HG02852 (cell line): ENCODE measurements around the gene MCC.

ENCODE experiments used
- ATAC-seq: cut with Tn5 transposase; IDR thresholded peaks from one replicate; pipeline ENCODE4 v1.9.1; 2021; ENCODE audit warnings: mild to moderate bottlenecking, moderate library complexity; ENCODE audit not compliant: unreplicated experiment

MCC gene

DNA sequence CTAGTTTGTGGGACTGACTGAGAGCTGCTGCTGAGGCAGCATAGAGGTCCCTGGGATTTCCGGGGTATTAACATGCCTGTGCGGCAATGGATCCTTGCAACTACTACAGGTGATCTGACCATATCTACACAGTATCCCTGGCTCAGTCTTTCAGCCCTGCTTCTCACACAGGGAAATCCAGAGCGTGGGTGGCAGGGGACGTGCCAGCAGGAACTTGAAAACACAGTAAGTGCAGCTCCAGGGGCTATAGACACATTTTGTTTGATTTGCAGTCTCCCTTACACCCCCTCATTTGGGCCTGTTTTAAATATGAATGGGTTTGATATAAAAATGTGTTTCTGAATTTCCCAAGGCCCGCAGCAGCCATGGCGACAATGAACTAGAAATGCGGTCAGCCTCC is 302.2 kb downstream of the MCC start:
- ATAC-seq = no peak

GRCh38 chr5:113183694-113184093 is 304.6 kb downstream of the MCC start:
- ATAC-seq = no peak

GRCh38 chr5:113182658-113183344 is 305.5 kb downstream of the MCC start:
- no peak for ATAC-seq

GRCh38 chr5:113181853-113182490 is 306.3 kb downstream of the MCC start:
- no peak for ATAC-seq

DNA sequence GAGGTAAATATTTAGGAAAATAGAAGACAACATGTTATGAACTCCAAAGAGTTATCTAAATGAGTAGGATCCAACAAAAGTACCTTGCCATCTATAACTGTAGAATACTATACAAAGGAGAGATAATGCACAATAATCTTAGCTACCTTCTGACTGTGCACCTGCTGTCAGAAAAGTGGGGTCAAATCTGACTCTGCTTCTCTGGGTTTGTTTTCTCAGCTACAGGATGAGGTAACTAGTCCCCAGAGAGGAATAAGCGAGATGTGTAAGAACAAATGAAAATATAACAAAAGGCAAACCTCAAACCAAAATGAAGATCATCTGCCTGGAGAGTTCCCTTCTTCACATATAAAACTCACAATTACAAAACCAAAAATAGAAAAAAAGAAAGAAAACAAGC is 306.8 kb downstream of the MCC start:
- no peak for ATAC-seq

GRCh38 chr5:113179156-113179555 is 309.1 kb downstream of the MCC start:
- no peak for ATAC-seq

DNA sequence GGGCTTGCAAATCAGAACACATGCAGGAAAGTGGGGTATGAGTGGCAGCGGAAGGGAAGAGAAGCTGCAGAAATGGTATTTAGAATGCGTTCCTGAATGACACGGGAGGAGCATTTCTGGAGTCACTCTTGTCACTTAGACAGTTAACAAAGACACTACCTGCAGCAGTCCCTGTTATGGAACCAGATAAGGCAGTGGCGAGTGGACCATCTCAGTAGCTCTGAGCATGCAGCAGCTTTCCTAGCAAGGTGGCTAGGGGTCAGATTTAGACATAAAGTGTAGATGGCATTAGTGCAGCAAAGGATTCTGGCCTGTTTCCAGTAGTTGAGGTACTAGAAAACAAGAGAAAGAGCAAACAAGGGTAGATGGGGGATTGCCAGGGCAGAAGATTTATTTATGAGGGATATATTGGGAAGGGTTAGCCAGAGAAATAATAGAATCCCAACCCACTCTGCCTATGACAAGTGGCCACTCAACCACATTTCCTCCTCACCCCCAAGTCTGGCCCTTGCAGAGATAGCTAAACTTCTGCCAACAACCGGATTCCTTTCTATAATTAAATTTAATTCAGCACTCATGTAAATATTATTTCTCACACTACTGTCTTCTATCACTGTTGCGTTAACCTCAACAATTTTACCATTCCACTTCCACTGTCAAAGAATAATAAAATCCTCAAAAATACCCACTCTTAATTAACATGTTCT is 310.0 kb downstream of the MCC start:
- ATAC-seq = no peak

- ATAC-seq = no peak
These were observed 311.0 kb downstream of the MCC start for GRCh38 chr5:113177225-113177624.

DNA sequence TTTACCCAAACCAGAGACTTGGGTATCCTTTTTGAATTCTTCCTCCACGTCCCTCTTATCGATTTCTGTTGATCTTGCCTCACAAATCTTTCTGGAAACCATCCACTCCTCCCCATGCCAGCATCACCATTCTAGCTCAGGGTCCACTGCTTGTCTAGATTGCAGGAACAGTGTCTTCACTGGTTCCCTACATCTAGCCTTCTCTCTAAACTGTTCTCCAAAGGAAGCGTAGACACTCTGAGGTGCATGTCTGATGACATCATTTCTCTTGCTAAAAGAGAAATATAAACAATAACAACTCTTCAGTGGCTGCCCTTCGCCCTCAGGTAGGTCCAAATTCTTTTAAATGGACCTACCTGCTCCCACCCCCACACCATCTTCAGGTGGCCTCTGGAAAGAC is 311.5 kb downstream of the MCC start:
- ATAC-seq = no peak

DNA sequence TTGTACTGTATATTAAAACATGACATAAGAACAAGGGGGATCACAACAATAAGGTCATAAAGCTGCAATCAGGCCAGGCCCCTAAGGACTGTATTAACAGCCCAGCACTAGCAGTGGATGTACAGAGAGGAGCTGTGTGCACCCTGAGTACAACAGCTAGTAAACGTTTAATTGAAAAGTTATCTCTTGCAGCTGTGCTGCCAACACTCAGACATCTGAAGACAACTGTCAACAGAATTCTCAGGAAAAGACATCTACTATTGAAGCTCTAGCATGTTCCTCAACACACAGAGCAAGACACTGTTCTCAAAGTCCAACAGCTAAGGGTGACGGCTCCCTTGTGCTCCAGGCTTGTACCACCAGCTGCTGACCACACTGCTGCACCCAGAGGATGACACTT is 312.1 kb downstream of the MCC start:
- ATAC-seq = no peak

GRCh38 chr5:113172231-113172826 is 315.9 kb downstream of the MCC start:
- peak; percentile 68 for ATAC-seq

GRCh38 chr5:113171520-113171919 is 316.7 kb downstream of the MCC start:
- ATAC-seq = no peak

DNA sequence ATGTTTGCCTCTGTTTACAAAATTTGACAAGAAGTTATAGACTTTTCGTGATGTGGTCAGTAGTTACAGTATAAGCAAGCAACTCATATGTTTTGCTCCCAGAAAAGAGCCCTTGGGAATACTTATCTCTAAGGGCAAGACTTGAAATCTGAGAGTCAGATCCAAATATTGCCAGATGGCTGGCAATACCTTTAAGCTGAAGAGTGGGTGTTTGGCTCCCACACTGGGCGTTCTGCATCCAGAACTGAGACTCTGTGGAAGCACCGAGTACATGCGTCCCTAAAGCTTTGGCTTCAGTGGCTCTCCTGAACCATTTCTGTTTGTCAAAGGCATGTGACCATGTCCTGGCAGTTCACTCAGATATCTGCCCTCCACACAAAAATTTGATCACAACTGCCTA is 317.5 kb downstream of the MCC start:
- ATAC-seq = no peak

- ATAC-seq = no peak
These were observed 318.5 kb downstream of the MCC start for GRCh38 chr5:113169720-113170119.

DNA sequence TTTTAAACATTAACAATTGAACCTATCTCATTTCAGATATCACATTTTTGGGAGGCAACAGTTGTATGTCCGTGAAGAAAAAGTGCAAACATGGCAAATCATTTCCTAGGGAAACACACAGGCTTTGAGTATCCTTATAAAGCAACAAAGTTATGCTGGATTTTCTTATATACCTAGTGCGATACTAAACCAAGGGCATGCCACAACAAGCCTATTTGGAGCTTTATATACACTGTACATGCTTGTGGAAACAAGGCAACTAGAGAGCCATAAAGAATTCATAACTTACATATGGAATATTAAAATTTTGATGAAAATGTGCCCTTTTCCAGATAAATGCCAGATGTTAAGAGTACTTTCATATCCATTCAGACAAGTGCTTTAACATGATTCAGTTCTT is 320.3 kb downstream of the MCC start:
- ATAC-seq = no peak

DNA sequence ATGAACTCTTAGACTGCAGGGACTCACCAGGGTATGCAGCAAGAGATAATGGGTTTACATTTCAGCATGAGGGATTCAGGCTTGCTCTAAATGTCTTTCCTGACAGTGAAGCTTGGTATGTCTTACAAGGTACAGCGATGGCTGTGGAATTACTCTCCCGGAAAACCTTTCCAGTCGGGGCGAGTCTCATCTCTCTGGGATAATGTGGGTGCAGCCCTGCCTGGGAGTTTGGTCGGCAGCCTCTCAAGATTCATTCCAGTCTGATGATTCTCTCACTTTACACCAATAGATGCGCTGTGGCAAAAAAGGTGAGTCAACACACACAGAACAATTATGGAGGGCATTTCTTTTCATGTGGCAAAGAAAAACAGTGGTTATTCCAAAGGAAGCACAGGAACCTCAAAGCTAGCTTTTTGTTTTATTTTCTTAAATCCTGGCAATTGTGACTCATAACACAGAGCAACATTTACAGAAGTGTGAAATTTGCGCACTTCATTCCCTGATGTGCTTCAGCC is 321.3 kb downstream of the MCC start:
- no peak for ATAC-seq

- no peak for ATAC-seq
These were observed 322.0 kb downstream of the MCC start for GRCh38 chr5:113166261-113166660.

- no peak for ATAC-seq
These were observed 324.2 kb downstream of the MCC start for GRCh38 chr5:113164021-113164420.

DNA sequence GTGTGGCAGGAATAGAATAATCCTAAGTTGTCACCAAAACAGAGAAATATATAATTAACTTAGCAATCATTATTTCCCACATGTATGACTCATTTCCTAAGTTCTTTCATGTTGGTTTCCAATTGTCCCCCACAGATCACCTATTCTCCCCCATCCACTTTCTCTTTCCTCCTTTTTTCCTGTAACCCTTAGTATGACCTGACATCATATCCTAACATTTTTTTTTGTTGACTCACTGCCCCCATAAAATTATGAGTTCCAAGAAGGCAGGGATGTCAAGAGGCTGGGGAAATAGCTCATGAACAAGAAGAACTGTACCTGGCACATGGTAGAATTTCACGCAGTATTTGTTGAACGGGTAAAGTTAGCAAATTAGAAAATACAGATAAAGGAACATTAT is 324.9 kb downstream of the MCC start:
- ATAC-seq = no peak

DNA sequence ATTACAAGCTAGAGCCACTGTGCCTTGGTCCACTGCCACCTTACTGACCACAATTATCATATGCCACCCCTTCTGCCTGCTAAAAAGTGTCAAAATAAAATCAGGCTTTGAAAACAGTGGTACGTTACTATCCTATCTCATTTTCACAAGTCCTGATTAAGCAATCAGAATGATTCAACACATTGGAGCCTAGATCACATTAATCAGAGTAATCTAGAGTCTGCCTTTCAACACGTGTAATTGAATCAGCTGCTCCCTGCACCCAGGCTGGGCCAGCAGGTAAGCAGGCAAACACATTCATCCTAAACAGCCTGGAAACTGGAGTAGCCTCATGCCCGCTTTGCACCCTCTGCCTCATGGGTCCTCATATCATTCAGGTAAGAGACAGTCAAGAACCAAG is 325.5 kb downstream of the MCC start:
- no peak for ATAC-seq

GRCh38 chr5:113162208-113162607 is 326.0 kb downstream of the MCC start:
- ATAC-seq = no peak

GRCh38 chr5:113161806-113162205 is 326.4 kb downstream of the MCC start:
- no peak for ATAC-seq
